ENCODE data around the gene CACNA2D4. TPM values are rescaled to one million over a fixed set of nuclear protein-coding genes. Genes with fewer than 3 reads are reported as not detected.
A peak's percentile ranks its signal among the peaks of the same experiment; 100 is the strongest.

Gene CACNA2D4
- total RNA-seq, 2 experiments from 2014 or later: 2.1 to 2.7 TPM

GRCh38 chr12:1834186-1834925, 84.1 kb downstream of the CACNA2D4 start:
- Mint-ChIP-seq H3K27me3 (ENCODE audit: low read depth) (peaks cover 18% of the 10 kb centered on the region), H3K4me3 (no peak overlapping the region), H3K4me1 (ENCODE audit: low read depth) (no peaks in the 10 kb centered on the region), H3K36me3 (ENCODE audit: low read depth) (no peaks in the 10 kb centered on the region), H3K9me3 (no peaks in the 10 kb centered on the region), H3K27ac (no peak overlapping the region)
- intact Hi-C loops (cut with micrococcal nuclease): no loop called here
- CTCF ChIA-PET: interaction anchor here (0.5 kb wide), 1 partner anchor 175 kb away, joined by 4 read pairs; no protein-coding TSS in a partner anchor
- DNase-seq: no peak

- intact Hi-C loops (cut with micrococcal nuclease): no loop called here
- Mint-ChIP-seq H3K27ac (no peak overlapping the region), H3K4me1 (ENCODE audit: low read depth) (no peaks in the 10 kb centered on the region), H3K9me3 (no peaks in the 10 kb centered on the region), H3K4me3 (no peak overlapping the region), H3K27me3 (ENCODE audit: low read depth) (peaks cover 20% of the 10 kb centered on the region), H3K36me3 (ENCODE audit: low read depth) (no peaks in the 10 kb centered on the region)
- DNase-seq: no peak
- CTCF ChIA-PET: interaction anchor here (0.5 kb wide), 1 partner anchor 174 kb away, joined by 4 read pairs; no protein-coding TSS in a partner anchor
These were observed 84.8 kb downstream of the CACNA2D4 start for GRCh38 chr12:1833596-1834028.

- H3K36me3 Mint-ChIP-seq (ENCODE audit: low read depth): no peaks in the 10 kb centered on the region
- no peak for DNase-seq
- H3K27ac Mint-ChIP-seq: no peak overlapping the region
- H3K4me3 Mint-ChIP-seq: no peak overlapping the region
- intact Hi-C loops (cut with micrococcal nuclease): no loop called here
- CTCF ChIA-PET: no interaction called here
- no peaks in the 10 kb centered on the region for H3K9me3 Mint-ChIP-seq
- H3K27me3 Mint-ChIP-seq (ENCODE audit: low read depth): peaks cover 20% of the 10 kb centered on the region
- H3K4me1 Mint-ChIP-seq (ENCODE audit: low read depth): no peaks in the 10 kb centered on the region
These were observed 85.5 kb downstream of the CACNA2D4 start for GRCh38 chr12:1832801-1833595.

GRCh38 chr12:1830981-1831963, 87.2 kb downstream of the CACNA2D4 start:
- H3K9me3 Mint-ChIP-seq: no peaks in the 10 kb centered on the region
- peaks cover 20% of the 10 kb centered on the region for H3K27me3 Mint-ChIP-seq (ENCODE audit: low read depth)

GRCh38 chr12:1830401-1830845, 88.0 kb downstream of the CACNA2D4 start:
- H3K27me3 Mint-ChIP-seq (ENCODE audit: low read depth): peaks cover 20% of the 10 kb centered on the region
- no peak for DNase-seq
- no peaks in the 10 kb centered on the region for H3K4me1 Mint-ChIP-seq (ENCODE audit: low read depth)
- H3K9me3 Mint-ChIP-seq: no peaks in the 10 kb centered on the region
- H3K27ac Mint-ChIP-seq: no peak overlapping the region
- H3K36me3 Mint-ChIP-seq (ENCODE audit: low read depth): no peaks in the 10 kb centered on the region
- CTCF ChIA-PET: interaction anchor here (0.7 kb wide), 1 partner anchor 110 kb away, joined by 3 read pairs; no protein-coding TSS in a partner anchor
- H3K4me3 Mint-ChIP-seq: no peak overlapping the region
- intact Hi-C loops (cut with micrococcal nuclease): no loop called here

More at GRCh38 chr12:1830981-1831963, 87.2 kb downstream of the CACNA2D4 start:
- H3K4me1 Mint-ChIP-seq (ENCODE audit: low read depth): no peaks in the 10 kb centered on the region
- H3K36me3 Mint-ChIP-seq (ENCODE audit: low read depth): no peaks in the 10 kb centered on the region
- intact Hi-C loops (cut with micrococcal nuclease): no loop called here
- peak; percentile 37 for DNase-seq
- no peak overlapping the region for H3K4me3 Mint-ChIP-seq
- CTCF ChIA-PET: interaction anchor here (0.7 kb wide), 1 partner anchor 109 kb away, joined by 3 read pairs; no protein-coding TSS in a partner anchor
- no peak overlapping the region for H3K27ac Mint-ChIP-seq

GRCh38 chr12:1829306-1829900, 89.0 kb downstream of the CACNA2D4 start:
- H3K27me3 Mint-ChIP-seq (ENCODE audit: low read depth): peaks cover 20% of the 10 kb centered on the region
- intact Hi-C loops (cut with micrococcal nuclease): no loop called here
- no peaks in the 10 kb centered on the region for H3K4me1 Mint-ChIP-seq (ENCODE audit: low read depth)
- no peak overlapping the region for H3K4me3 Mint-ChIP-seq
- H3K36me3 Mint-ChIP-seq (ENCODE audit: low read depth): no peaks in the 10 kb centered on the region
- H3K27ac Mint-ChIP-seq: no peak overlapping the region
- no peaks in the 10 kb centered on the region for H3K9me3 Mint-ChIP-seq
- no peak for DNase-seq
- CTCF ChIA-PET: no interaction called here

GRCh38 chr12:1828856-1829255, 89.6 kb downstream of the CACNA2D4 start:
- Mint-ChIP-seq H3K27ac (no peak overlapping the region), H3K4me3 (no peak overlapping the region), H3K4me1 (ENCODE audit: low read depth) (no peaks in the 10 kb centered on the region), H3K9me3 (no peaks in the 10 kb centered on the region), H3K36me3 (ENCODE audit: low read depth) (no peaks in the 10 kb centered on the region), H3K27me3 (ENCODE audit: low read depth) (peaks cover 20% of the 10 kb centered on the region)
- no peak for DNase-seq
- CTCF ChIA-PET: no interaction called here
- intact Hi-C loops (cut with micrococcal nuclease): no loop called here

GRCh38 chr12:1827826-1828805, 90.3 kb downstream of the CACNA2D4 start:
- intact Hi-C loops (cut with micrococcal nuclease): no loop called here
- no peak overlapping the region for H3K4me3 Mint-ChIP-seq
- H3K27me3 Mint-ChIP-seq (ENCODE audit: low read depth): peaks cover 17% of the 10 kb centered on the region
- DNase-seq: no peak
- H3K9me3 Mint-ChIP-seq: no peaks in the 10 kb centered on the region
- no peaks in the 10 kb centered on the region for H3K36me3 Mint-ChIP-seq (ENCODE audit: low read depth)
- H3K4me1 Mint-ChIP-seq (ENCODE audit: low read depth): no peaks in the 10 kb centered on the region
- H3K27ac Mint-ChIP-seq: no peak overlapping the region
- CTCF ChIA-PET: no interaction called here

GRCh38 chr12:1826867-1827705, 91.4 kb downstream of the CACNA2D4 start:
- Mint-ChIP-seq H3K9me3 (no peaks in the 10 kb centered on the region), H3K27me3 (ENCODE audit: low read depth) (peaks cover 17% of the 10 kb centered on the region), H3K4me1 (ENCODE audit: low read depth) (no peaks in the 10 kb centered on the region), H3K36me3 (ENCODE audit: low read depth) (no peaks in the 10 kb centered on the region), H3K4me3 (no peak overlapping the region), H3K27ac (no peak overlapping the region)
- CTCF ChIA-PET: no interaction called here
- intact Hi-C loops (cut with micrococcal nuclease): no loop called here
- DNase-seq: no peak

- Mint-ChIP-seq H3K4me3 (no peak overlapping the region), H3K4me1 (ENCODE audit: low read depth) (no peaks in the 10 kb centered on the region), H3K27me3 (ENCODE audit: low read depth) (peaks cover 14% of the 10 kb centered on the region), H3K27ac (no peak overlapping the region), H3K9me3 (no peaks in the 10 kb centered on the region), H3K36me3 (ENCODE audit: low read depth) (no peaks in the 10 kb centered on the region)
- no peak for DNase-seq
- CTCF ChIA-PET: no interaction called here
- intact Hi-C loops (cut with micrococcal nuclease): no loop called here
These were observed 92.1 kb downstream of the CACNA2D4 start for GRCh38 chr12:1826401-1826800.
